GM10248 (cell line): Measurements from ENCODE around the gene RPS6KB2.

Experiments used
- CTCF ChIA-PET: fragments of 300-600 bp; sonication (Branson Sonifier 250); formaldehyde crosslinking; extraction: SDS; loops from one replicate; lab custom pipeline; 2021; ENCODE audit warnings: antibody characterized with exemption; lab: Yijun Ruan, JAX
- POLR2A ChIA-PET: fragments of 350-650 bp; sonication (Branson Sonifier 250); formaldehyde crosslinking; extraction: SDS; loops from one replicate; lab custom pipeline; 2020; ENCODE audit warnings: antibody characterized with exemption; lab: Yijun Ruan, JAX
- DNase-seq: peaks from one replicate; pipeline ENCODE4 v3.0.0; 2012; ENCODE audit errors: extremely low spot score
- TF ChIP-seq, protein P1 (sequence below): IDR thresholded peaks from 2 replicates; pipeline ENCODE4 v1.5.1; 2012; ENCODE audit warnings: mild to moderate bottlenecking, low read depth; ENCODE audit errors: extremely low read depth, missing control alignments, control extremely low read depth

RPS6KB2 gene

DNA sequence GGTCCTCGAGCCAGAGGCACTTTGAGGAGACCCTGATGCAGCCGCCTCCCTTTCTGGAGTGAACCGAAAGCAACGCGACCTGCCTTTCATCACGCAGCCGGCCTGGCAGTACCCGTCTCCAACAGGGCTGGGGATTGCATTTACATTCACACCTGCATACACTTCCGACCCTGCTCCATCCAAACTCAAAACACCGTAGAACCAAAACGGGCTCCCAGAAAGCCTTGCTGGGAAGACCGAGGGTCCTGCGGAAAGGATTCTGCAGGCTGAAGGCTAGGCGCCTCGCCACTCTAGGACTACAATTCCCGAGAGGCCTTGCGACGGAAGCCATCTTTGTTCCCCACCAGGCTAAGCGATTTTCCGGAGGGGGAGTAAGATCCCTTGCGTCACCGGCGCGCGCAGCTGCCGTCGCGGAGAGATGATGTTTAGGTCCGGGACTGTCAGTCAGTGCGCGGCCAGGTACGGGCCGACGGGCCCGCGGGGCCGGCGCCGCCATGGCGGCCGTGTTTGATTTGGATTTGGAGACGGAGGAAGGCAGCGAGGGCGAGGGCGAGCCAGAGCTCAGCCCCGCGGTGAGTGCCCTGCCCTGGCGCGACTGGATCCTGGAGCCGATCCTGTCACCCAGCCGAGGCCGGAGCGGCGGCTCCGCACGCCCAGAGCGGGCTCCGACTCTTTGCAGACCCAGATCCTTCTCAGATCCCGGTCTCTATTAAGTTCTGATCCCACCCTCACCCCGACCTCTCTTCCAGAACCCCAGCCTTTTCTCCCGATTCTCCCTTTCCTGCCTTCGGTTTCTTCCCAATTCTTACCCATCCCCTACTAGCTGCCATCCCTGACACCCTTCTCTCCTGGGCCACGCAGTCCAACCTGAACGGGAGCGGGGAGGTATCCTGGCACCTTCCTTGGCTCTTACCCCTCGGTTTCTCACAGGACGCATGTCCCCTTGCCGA, at the start of gene RPS6KB2:
Gene RPS6KB2 (plus strand): TSS at position 443 of the 950 bp plus-strand sequence. CDS start 52 bp downstream, at position 495.
- TF ChIP-seq, protein P1, sequence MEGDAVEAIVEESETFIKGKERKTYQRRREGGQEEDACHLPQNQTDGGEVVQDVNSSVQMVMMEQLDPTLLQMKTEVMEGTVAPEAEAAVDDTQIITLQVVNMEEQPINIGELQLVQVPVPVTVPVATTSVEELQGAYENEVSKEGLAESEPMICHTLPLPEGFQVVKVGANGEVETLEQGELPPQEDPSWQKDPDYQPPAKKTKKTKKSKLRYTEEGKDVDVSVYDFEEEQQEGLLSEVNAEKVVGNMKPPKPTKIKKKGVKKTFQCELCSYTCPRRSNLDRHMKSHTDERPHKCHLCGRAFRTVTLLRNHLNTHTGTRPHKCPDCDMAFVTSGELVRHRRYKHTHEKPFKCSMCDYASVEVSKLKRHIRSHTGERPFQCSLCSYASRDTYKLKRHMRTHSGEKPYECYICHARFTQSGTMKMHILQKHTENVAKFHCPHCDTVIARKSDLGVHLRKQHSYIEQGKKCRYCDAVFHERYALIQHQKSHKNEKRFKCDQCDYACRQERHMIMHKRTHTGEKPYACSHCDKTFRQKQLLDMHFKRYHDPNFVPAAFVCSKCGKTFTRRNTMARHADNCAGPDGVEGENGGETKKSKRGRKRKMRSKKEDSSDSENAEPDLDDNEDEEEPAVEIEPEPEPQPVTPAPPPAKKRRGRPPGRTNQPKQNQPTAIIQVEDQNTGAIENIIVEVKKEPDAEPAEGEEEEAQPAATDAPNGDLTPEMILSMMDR: no peak
- CTCF ChIA-PET: interaction anchor here (0.7 to 1.7 kb wide), 6 partner anchors 9 to 27 kb away, joined by 3 to 6 read pairs (median 4); partner anchors contain the start of gene PTPRCAP
- POLR2A ChIA-PET: interaction anchor here (0.6 kb wide), 1 partner anchor 620 kb away, joined by 4 read pairs; no protein-coding TSS in a partner anchor
- DNase-seq: peak; percentile 99

DNA sequence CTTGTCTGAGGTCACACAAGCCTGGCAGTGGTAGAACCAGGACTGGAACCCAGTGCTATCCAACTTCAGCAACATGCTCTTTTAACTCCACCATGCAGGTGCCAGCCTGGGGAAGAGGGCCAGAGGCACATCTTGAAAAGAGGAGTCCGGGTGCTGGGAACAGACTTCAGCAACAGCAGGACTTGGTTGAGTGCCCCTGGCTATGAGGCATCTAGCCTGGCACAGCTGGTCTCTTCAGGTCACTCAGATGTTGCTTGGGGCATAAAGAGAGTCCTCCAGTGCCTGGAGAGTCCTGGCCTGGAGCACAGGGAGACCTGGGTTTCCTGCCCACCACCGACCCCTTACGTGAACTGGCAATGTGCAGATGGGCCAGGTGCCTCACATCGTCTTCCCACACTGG, 49.8 kb upstream of the RPS6KB2 start:
- TF ChIP-seq, protein P1: no peak
- ChIA-PET POLR2A (interaction anchor here (0.7 kb wide), 1 partner anchor 158 kb away, joined by 7 read pairs; no protein-coding TSS in a partner anchor), CTCF (interaction anchor here (13.1 to 42.5 kb wide), 3 partner anchors 6 to 33 kb away, joined by 134 to 1573 read pairs (median 1573); partner anchors contain the start of genes CLCF1, POLD4, PPP1CA and RAD9A)
- DNase-seq: no peak

DNA sequence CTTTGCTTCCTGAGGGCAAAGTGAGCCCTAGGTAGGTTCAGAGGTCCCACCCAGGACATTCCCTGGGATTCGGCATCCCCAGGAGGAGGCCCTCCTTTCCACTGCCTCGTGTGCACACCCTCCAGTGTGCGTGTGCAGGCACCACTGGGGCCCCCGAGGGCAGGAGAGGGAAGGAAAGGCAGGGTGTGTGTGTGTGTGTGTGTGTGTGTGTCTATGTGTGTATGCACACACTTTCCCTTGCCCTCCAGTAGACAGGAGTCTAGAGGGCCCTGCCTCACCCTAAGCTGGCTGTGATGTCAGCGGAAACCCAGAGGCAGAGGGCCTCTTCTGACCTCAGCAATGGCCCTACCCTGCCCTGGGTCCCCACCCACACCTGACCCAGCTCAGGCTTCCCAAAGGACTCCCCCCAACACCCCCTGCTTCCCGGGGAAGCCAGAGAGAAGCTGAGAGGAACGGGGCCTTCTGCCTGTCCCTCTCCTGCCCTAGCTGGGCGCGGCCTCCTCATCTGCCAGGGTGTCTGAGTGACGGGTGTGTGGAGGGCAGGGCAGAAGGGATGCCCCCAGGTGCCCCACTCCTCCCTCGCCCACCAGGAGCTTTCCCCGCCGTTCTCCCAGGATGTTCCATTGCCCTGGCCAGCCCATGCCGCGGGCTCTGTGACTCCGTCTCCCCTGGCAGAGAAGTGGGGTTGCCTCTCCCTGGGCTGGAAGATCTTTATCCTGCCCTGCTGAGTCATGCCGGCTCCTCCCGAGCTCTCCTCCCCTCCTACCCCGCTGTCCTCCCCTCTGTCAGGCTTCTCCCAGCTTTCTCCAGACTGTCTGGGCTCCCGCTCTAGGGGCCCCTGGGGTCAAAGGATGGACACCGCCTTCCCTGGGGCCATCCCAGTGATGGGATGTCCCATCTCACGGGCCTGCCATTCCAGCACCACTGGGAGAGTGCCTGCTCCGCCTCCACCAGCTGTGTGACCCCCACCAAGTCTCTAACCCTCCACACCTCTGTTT, 48.9 kb upstream of the RPS6KB2 start:
- TF ChIP-seq, protein P1: no peak
- no peak for DNase-seq
- ChIA-PET POLR2A (interaction anchor here (0.6 kb wide), 1 partner anchor 13 kb away, joined by 3 read pairs; the partner anchor contains the start of gene RAD9A), CTCF (interaction anchor here (4.8 to 42.5 kb wide), 4 partner anchors 5 to 116 kb away, joined by 72 to 1573 read pairs (median 854); partner anchors contain the start of genes CLCF1, POLD4, PPP1CA and RAD9A)

DNA sequence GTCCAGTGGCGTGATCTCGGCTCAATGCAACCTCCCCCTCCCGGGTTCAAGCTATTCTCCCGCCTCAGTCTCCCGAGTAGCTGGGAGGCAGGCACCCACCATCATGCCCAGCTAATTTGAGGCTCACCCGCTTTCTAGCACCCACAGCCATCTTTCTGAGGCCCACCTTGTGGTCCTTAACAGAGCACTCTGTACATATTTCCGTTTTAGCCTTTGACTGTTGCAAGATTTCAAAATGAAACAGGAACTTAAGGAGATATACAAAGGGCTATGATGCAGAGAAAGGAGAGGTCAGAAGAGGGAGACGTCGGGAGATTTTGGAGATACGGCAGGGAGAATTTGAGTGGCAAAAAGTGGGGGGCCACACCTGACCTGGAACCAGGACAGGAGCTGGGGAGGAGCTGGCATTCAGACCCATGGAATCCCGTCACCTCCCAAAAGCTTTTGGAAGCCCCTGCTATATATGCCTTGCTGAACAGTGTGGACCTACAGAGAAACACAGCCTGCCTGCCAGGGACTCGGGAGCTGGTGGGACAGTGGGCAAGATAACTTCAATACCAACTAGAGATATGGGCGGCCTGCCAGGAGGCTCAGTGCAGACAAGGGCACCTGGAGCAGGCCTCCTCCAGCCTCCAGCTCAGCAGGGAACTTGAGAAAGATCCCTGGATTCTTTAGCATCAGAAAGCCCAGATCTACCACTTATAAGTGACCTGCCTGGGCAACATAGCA, 46.9 kb upstream of the RPS6KB2 start:
- ChIA-PET POLR2A (interaction anchor here (0.7 to 1.5 kb wide), 3 partner anchors 15 to 31 kb away, joined by 3 to 6 read pairs (median 4); partner anchors contain the start of gene POLD4), CTCF (interaction anchor here (0.6 to 42.5 kb wide), 28 partner anchors 3 to 528 kb away, joined by 3 to 1573 read pairs (median 6); partner anchors contain the start of genes ANKRD13D, CLCF1, GRK2 and PITPNM1)
- TF ChIP-seq, protein P1: no peak
- DNase-seq: peak; percentile 51

DNA sequence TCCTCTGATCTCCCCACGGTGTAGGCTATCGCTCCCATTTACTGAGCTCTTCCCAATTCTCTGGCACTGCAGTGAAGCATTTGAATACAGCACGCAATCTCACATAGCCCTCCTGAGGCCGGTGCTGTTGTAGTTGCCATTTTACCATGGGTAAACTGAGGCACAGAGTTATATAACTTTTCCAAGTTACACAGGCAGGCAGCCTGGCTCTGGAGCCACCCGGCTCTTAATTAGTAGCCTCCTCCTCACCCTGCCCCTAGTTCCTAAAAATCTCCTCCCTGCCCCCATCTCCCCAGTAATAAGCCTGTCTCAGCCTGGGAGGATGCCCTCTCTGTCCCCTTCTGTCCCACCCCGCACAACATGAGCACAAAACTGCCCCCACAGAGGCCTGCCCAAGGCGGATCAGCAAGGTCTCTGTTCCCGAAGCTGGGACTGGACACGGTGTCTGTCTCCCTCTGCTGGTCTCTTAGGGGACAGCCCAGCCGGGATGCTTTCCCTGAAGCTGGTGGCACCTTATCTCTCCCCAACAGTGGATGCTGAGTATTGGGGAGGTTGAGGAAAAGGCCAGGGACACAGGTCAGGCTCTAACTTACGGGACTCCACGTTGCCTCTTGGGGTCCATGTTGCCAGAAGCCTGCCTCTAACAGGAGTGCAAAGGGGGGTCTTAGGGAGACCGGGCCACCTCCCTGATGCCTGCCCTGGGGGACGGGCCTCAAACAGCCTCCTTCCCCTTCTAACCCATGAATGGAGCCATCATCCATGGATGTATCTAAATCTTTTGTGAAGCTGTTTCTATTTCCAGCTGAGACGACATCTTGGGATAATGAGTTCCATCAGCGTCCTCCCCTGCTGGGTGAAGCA, 45.8 kb upstream of the RPS6KB2 start:
- ChIA-PET CTCF (interaction anchor here (0.6 to 42.5 kb wide), 43 partner anchors 2 to 529 kb away, joined by 3 to 1573 read pairs (median 5); partner anchors contain the start of genes ANKRD13D, CDK2AP2, CLCF1 and GRK2), POLR2A (interaction anchor here (1.0 to 1.5 kb wide), 2 partner anchors 26 to 29 kb away, joined by 4 read pairs; partner anchors contain the start of gene POLD4)
- TF ChIP-seq, protein P1: peak; percentile 94
- DNase-seq: peak; percentile 86
